WTC11 (cell line): Measurements from ENCODE around the gene BIRC3. TPM values are rescaled to one million over a fixed set of nuclear protein-coding genes. Genes with fewer than 3 reads are reported as not detected.

Experiments used
- ATAC-seq: fragments of 200-7000 bp; cut with Tn5 transposase; 2 replicates; pipeline ENCODE4 v1.10.0; 2021; ENCODE audit warnings: mild to moderate bottlenecking, moderate library complexity
- CTCF ChIA-PET: fragments of 300-600 bp; sonication (Branson Sonifier 250); formaldehyde crosslinking; loops from one replicate; lab custom pipeline; 2021; ENCODE audit warnings: antibody characterized with exemption; lab: Charles Lee
- POLR2A ChIA-PET: fragments of 350-600 bp; sonication (Branson Sonifier 250); formaldehyde crosslinking; loops from one replicate; lab custom pipeline; 2021; ENCODE audit warnings: antibody characterized with exemption; lab: Charles Lee
- DNase-seq: peaks from one replicate; pipeline ENCODE4 v3.0.0; 2021; ENCODE audit warnings: low spot score
- H3K27ac Mint-ChIP-seq: 2 replicates; pipeline ENCODE4 v1.8.0; 2021; ENCODE audit warnings: mixed read lengths
- H3K27me3 Mint-ChIP-seq: 2 replicates; pipeline ENCODE4 v1.8.0; 2021; ENCODE audit warnings: low read depth, mild to moderate bottlenecking, moderate library complexity, mixed read lengths
- H3K36me3 Mint-ChIP-seq: 2 replicates; pipeline ENCODE4 v1.8.0; 2021; ENCODE audit warnings: mixed read lengths
- H3K4me1 Mint-ChIP-seq: 2 replicates; pipeline ENCODE4 v1.8.0; 2022; ENCODE audit warnings: mixed read lengths
- H3K4me3 Mint-ChIP-seq: 2 replicates; pipeline ENCODE4 v1.8.0; 2021; ENCODE audit warnings: mild to moderate bottlenecking, moderate library complexity, mixed read lengths
- H3K9me3 Mint-ChIP-seq: 2 replicates; pipeline ENCODE4 v1.8.0; 2021; ENCODE audit warnings: mixed read lengths
- ARID4B ChIP-seq: sonication (generic); formaldehyde crosslinking; IDR thresholded peaks from 2 replicates; pipeline ENCODE4 v1.8.0; 2023; ENCODE audit warnings: missing genetic modification reagents, mild to moderate bottlenecking, borderline replicate concordance
- ATF2 ChIP-seq: sonication (generic); formaldehyde crosslinking; IDR thresholded peaks from 2 replicates; pipeline ENCODE4 v1.8.1; 2022; ENCODE audit warnings: low read depth, missing genetic modification reagents, borderline replicate concordance
- CREB1 ChIP-seq: sonication (generic); formaldehyde crosslinking; IDR thresholded peaks from 2 replicates; pipeline ENCODE4 v1.8.0; 2023; ENCODE audit warnings: mild to moderate bottlenecking, missing genetic modification reagents
- E2F5 ChIP-seq: sonication (generic); formaldehyde crosslinking; IDR thresholded peaks from 2 replicates; pipeline ENCODE4 v1.8.1; 2022; ENCODE audit warnings: mild to moderate bottlenecking, moderate library complexity, missing genetic modification reagents
- ESRRA ChIP-seq: sonication (generic); formaldehyde crosslinking; IDR thresholded peaks from 2 replicates; pipeline ENCODE4 v1.8.1; 2022; ENCODE audit warnings: mild to moderate bottlenecking, missing genetic modification reagents, borderline replicate concordance
- FOXK1 ChIP-seq: sonication (generic); formaldehyde crosslinking; IDR thresholded peaks from 2 replicates; pipeline ENCODE4 v1.8.0; 2022; ENCODE audit warnings: mild to moderate bottlenecking, moderate library complexity, missing genetic modification reagents
- GTF2I ChIP-seq: fragments of 250-450 bp; sonication (Bioruptor Pico); conservative IDR thresholded peaks from 2 replicates; pipeline ENCODE4 v1.4.0; 2021; ENCODE audit warnings: mild to moderate bottlenecking
- ZNF281 ChIP-seq: sonication (generic); formaldehyde crosslinking; IDR thresholded peaks from 2 replicates; pipeline ENCODE4 v1.8.0; 2023; ENCODE audit warnings: mild to moderate bottlenecking, missing genetic modification reagents
- ZNF396 ChIP-seq: fragments of 250-450 bp; sonication (Bioruptor Pico); IDR thresholded peaks from 2 replicates; pipeline ENCODE4 v1.8.0; 2021; ENCODE audit warnings: mild to moderate bottlenecking, moderate library complexity, borderline replicate concordance
- ZNF671 ChIP-seq: fragments of 250-450 bp; sonication (Bioruptor Pico); IDR thresholded peaks from 2 replicates; pipeline ENCODE4 v1.8.0; 2021; ENCODE audit warnings: mild to moderate bottlenecking
- total RNA-seq: library from RNA; stranded (reverse); gene quantifications from 3 replicates; pipeline ENCODE4 v1.2.3, GENCODE V29; 2021
- TF ChIP-seq, protein P1 (sequence below): fragments of 250-450 bp; sonication (Bioruptor Pico); IDR thresholded peaks from 2 replicates; pipeline ENCODE4 v1.8.0; 2021; ENCODE audit warnings: mild to moderate bottlenecking
- TF ChIP-seq, protein P2 (sequence below): fragments of 200-600 bp; IDR thresholded peaks from 2 replicates; pipeline ENCODE4 v1.8.0; 2022; ENCODE audit warnings: antibody characterized with exemption
- TF ChIP-seq, protein P3 (sequence below): sonication (generic); formaldehyde crosslinking; IDR thresholded peaks from 2 replicates; pipeline ENCODE4 v1.8.0; 2022; ENCODE audit warnings: mild to moderate bottlenecking, missing genetic modification reagents

Gene BIRC3
- total RNA-seq, 1 experiment from 2014 or later, result 0.33 TPM

GRCh38 chr11:102286292-102286691, 31.0 kb upstream of the BIRC3 start:
- Mint-ChIP-seq H3K4me1 (peaks cover 32% of the 10 kb centered on the region), H3K36me3 (no peaks in the 10 kb centered on the region), H3K4me3 (no peak overlapping the region), H3K9me3 (0 out of 2 replicates have a peak, but pooled peaks cover 4% of the 10 kb centered on the region), H3K27me3 (no peaks in the 10 kb centered on the region), H3K27ac (no peak overlapping the region)
- ATAC-seq (no peak), DNase-seq (no peak)
- TF ChIP-seq, protein P1, sequence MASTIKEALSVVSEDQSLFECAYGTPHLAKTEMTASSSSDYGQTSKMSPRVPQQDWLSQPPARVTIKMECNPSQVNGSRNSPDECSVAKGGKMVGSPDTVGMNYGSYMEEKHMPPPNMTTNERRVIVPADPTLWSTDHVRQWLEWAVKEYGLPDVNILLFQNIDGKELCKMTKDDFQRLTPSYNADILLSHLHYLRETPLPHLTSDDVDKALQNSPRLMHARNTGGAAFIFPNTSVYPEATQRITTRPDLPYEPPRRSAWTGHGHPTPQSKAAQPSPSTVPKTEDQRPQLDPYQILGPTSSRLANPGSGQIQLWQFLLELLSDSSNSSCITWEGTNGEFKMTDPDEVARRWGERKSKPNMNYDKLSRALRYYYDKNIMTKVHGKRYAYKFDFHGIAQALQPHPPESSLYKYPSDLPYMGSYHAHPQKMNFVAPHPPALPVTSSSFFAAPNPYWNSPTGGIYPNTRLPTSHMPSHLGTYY (CRISPR knock-in tag), result no peak
- no peak for TF ChIP-seq ZNF281 (CRISPR knock-in tag)
- TF ChIP-seq CREB1 (CRISPR knock-in tag), result no peak
- TF ChIP-seq ZNF671 (CRISPR knock-in tag), result no peak
- TF ChIP-seq, protein P2, sequence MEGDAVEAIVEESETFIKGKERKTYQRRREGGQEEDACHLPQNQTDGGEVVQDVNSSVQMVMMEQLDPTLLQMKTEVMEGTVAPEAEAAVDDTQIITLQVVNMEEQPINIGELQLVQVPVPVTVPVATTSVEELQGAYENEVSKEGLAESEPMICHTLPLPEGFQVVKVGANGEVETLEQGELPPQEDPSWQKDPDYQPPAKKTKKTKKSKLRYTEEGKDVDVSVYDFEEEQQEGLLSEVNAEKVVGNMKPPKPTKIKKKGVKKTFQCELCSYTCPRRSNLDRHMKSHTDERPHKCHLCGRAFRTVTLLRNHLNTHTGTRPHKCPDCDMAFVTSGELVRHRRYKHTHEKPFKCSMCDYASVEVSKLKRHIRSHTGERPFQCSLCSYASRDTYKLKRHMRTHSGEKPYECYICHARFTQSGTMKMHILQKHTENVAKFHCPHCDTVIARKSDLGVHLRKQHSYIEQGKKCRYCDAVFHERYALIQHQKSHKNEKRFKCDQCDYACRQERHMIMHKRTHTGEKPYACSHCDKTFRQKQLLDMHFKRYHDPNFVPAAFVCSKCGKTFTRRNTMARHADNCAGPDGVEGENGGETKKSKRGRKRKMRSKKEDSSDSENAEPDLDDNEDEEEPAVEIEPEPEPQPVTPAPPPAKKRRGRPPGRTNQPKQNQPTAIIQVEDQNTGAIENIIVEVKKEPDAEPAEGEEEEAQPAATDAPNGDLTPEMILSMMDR, result no peak
- TF ChIP-seq ATF2 (CRISPR knock-in tag), result no peak
- no peak for TF ChIP-seq ESRRA (CRISPR knock-in tag)
- ChIA-PET CTCF (interaction anchor here (0.7 kb wide), 1 partner anchor 17 kb away, joined by 3 read pairs; no protein-coding TSS in a partner anchor), POLR2A (no interaction called here)

DNA sequence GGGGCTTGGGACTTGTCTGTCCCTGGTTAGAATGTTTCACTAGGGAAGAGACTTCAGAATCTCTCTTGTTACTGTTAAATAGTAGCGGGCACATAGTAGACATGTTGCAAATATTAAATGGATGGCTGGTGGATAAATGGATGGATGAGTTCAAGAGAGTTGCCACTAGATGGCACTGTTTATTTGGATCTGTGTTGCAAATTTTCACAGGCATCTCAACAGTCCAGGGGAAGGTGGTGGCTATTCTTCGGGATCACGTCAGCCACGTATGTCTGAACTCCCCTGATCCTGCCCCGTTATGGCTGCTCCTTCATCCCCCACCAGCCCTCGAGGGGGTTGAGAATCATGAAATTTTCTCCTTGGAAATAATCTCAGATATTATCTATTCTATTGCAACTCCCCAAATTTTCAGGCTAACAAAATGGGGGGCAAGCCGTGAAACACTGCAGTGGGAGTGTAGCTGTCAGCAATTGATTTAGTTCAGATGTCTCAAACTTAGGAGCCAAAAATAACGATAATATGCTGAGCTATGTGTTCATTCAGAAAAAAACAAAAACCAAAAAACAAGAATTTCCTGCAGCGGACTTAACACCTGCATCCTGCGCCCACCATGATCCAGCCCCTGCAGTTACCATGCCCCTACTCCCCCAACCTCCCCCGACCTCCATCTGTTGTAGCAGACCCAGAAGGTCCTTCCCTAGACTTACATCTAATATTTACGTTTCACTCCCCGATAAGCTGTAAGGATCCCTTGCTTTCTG, 29.1 kb upstream of the BIRC3 start:
- ChIA-PET CTCF (interaction anchor here (0.6 to 3.5 kb wide), 13 partner anchors 18 to 378 kb away, joined by 3 to 28 read pairs (median 4); partner anchors contain the start of gene CEP126), POLR2A (no interaction called here)
- no peak for DNase-seq
- Mint-ChIP-seq H3K4me1 (peaks cover 30% of the 10 kb centered on the region), H3K4me3 (0 out of 2 replicates have a peak overlapping the region, but pooled peaks have one; percentile 19), H3K27ac (no peak overlapping the region), H3K36me3 (no peaks in the 10 kb centered on the region), H3K9me3 (0 out of 2 replicates have a peak, but pooled peaks cover 4% of the 10 kb centered on the region), H3K27me3 (no peaks in the 10 kb centered on the region)
- TF ChIP-seq, protein P2, result peak; percentile 54
- no peak for TF ChIP-seq ZNF396
- ATAC-seq, result peak; percentile 90

DNA sequence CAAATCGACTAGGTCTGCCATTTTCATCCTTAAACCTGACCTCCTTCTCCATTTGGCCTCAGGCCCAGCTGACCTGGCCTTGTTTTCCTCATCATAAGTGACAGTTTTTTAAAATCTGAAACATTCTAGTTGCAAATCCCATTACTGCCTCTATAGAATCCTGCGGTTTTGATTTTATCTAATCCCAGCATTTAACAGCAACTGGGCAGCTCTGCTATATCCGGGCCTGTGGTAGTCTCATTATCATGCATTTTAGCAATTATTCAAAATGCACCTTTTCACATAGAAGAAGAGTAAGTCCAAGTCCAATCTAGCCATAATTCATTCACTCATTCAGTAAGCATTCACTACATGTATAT, 28.6 kb upstream of the BIRC3 start:
- Mint-ChIP-seq H3K4me3 (no peak overlapping the region), H3K36me3 (no peaks in the 10 kb centered on the region), H3K9me3 (0 out of 2 replicates have a peak, but pooled peaks cover 4% of the 10 kb centered on the region), H3K27me3 (no peaks in the 10 kb centered on the region), H3K27ac (no peak overlapping the region), H3K4me1 (peaks cover 30% of the 10 kb centered on the region)
- CTCF ChIA-PET, result interaction anchor here (0.6 to 3.5 kb wide), 11 partner anchors 19 to 378 kb away, joined by 3 to 28 read pairs (median 5); partner anchors contain the start of gene CEP126
- POLR2A ChIA-PET, result no interaction called here
- no peak for ATAC-seq
- DNase-seq, result no peak
- no peak for TF ChIP-seq E2F5
- TF ChIP-seq FOXK1 (CRISPR knock-in tag), result no peak
- no peak for TF ChIP-seq ARID4B (CRISPR knock-in tag)
- TF ChIP-seq, protein P3, sequence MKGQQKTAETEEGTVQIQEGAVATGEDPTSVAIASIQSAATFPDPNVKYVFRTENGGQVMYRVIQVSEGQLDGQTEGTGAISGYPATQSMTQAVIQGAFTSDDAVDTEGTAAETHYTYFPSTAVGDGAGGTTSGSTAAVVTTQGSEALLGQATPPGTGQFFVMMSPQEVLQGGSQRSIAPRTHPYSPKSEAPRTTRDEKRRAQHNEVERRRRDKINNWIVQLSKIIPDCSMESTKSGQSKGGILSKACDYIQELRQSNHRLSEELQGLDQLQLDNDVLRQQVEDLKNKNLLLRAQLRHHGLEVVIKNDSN (CRISPR knock-in tag), result no peak
- no peak for TF ChIP-seq GTF2I (CRISPR knock-in tag)
